Measurements from ENCODE around the gene GIPC2. TPM values are rescaled to one million over a fixed set of nuclear protein-coding genes. Genes with fewer than 3 reads are reported as not detected.
"Not testable (repeated sequence)": the region's sequence is repeated elsewhere in the genome, so short reads cannot be mapped to it uniquely, and the experiment has no call there.

GIPC2 gene
- total RNA-seq, 4 donors from 2014 or later: 3.0 to 12.3 (median 6.4) TPM

GRCh38 chr1:78102082-78102481, 56.3 kb downstream of the GIPC2 start:
- intact Hi-C loops (cut with DNase I; ENCODE audit: low total_unique reads): no loop called here
- no peak overlapping the region for H3K4me3 ChIP-seq (ENCODE audit: low read depth, poor library complexity, severe bottlenecking)
- WGBS, 2 donors: 80% methylated on average over 3 of the region's 3 CpGs
- no peak for DNase-seq (ENCODE audit: low spot score in 2 of 2)
- no peak for TF ChIP-seq CTCF (IDR thresholded peaks at IDR 0.05)
- no peak for TF ChIP-seq POLR2A (IDR thresholded peaks at IDR 0.05)

- no peak for TF ChIP-seq CTCF (IDR thresholded peaks at IDR 0.05)
- TF ChIP-seq POLR2A (IDR thresholded peaks at IDR 0.05): no peak
- no peak for DNase-seq (ENCODE audit: low spot score in 2 of 2)
- WGBS, 2 donors: 87 to 94% methylated on average over 2 of the region's 2 CpGs
- intact Hi-C loops (cut with DNase I; ENCODE audit: low total_unique reads): no loop called here
- no peak overlapping the region for H3K4me3 ChIP-seq (ENCODE audit: low read depth, poor library complexity, severe bottlenecking)
These were observed 57.1 kb downstream of the GIPC2 start for GRCh38 chr1:78102916-78103315.

- intact Hi-C loops (cut with DNase I; ENCODE audit: low total_unique reads): no loop called here
- TF ChIP-seq CTCF (IDR thresholded peaks at IDR 0.05) (no peak), POLR2A (IDR thresholded peaks at IDR 0.05) (no peak)
- no peak for DNase-seq (ENCODE audit: low spot score in 2 of 2)
- no peak overlapping the region for H3K4me3 ChIP-seq (ENCODE audit: low read depth, poor library complexity, severe bottlenecking)
These were observed 58.6 kb downstream of the GIPC2 start for GRCh38 chr1:78104322-78104721.

- intact Hi-C loops (cut with DNase I; ENCODE audit: low total_unique reads): loop anchor here (10.0 kb wide), 2 partner anchors 135 to 285 kb away; partner anchors contain the start of gene FUBP1
- 83 to 94% methylated on average over 4 of the region's 4 CpGs for WGBS, 2 donors
- DNase-seq (ENCODE audit: low spot score in 2 of 2); H3K4me3 ChIP-seq (ENCODE audit: low read depth, poor library complexity, severe bottlenecking): not testable (repeated sequence)
These were observed 63.9 kb downstream of the GIPC2 start for GRCh38 chr1:78109659-78110058.

- 79 to 83% methylated on average over 6 of the region's 6 CpGs for WGBS, 2 donors
These were observed 67.6 kb downstream of the GIPC2 start for GRCh38 chr1:78113156-78113916.

More at GRCh38 chr1:78113156-78113916, 67.6 kb downstream of the GIPC2 start:
- intact Hi-C loops (cut with DNase I; ENCODE audit: low total_unique reads): loop anchor here (10.0 kb wide), 2 partner anchors 139 to 289 kb away; partner anchors contain the start of gene FUBP1
- no peak overlapping the region for H3K4me3 ChIP-seq (ENCODE audit: low read depth, poor library complexity, severe bottlenecking)
- no peak for TF ChIP-seq CTCF (IDR thresholded peaks at IDR 0.05)
- no peak for TF ChIP-seq POLR2A (IDR thresholded peaks at IDR 0.05)
- no peak for DNase-seq (ENCODE audit: low spot score in 2 of 2)

All from lower leg skin (tissue), 4 donors.